Measurements from ENCODE around the gene EYS. TPM values are rescaled to one million over a fixed set of nuclear protein-coding genes. Genes with fewer than 3 reads are reported as not detected.

EYS gene
- total RNA-seq, 2 donors from 2014 or later: not detected

- Mint-ChIP-seq H3K4me3 (no peak overlapping the region), H3K36me3 (ENCODE audit: low read depth) (no peaks in the 10 kb centered on the region), H3K4me1 (no peaks in the 10 kb centered on the region), H3K27ac (no peak overlapping the region), H3K27me3 (no peaks in the 10 kb centered on the region)
- DNase-seq (no peak), ATAC-seq (no peak)
- no peaks in the 10 kb centered on the region for H3K9me3 ChIP-seq (ENCODE audit: control insufficient read depth, low read length, poor library complexity, severe bottlenecking)
Measured at GRCh38 chr6:64538722-64539121, 1168.3 kb downstream of the EYS start.

GRCh38 chr6:64527899-64528298, 1179.1 kb downstream of the EYS start:
- no peak overlapping the region for H3K27ac Mint-ChIP-seq
- H3K36me3 Mint-ChIP-seq (ENCODE audit: low read depth): no peaks in the 10 kb centered on the region
- no peaks in the 10 kb centered on the region for H3K27me3 Mint-ChIP-seq
- no peaks in the 10 kb centered on the region for H3K9me3 ChIP-seq (ENCODE audit: control insufficient read depth, low read length, poor library complexity, severe bottlenecking)
- no peak overlapping the region for H3K4me3 Mint-ChIP-seq
- H3K4me1 Mint-ChIP-seq: no peaks in the 10 kb centered on the region
- ATAC-seq (no peak), DNase-seq (no peak)

GRCh38 chr6:64522859-64523258, 1184.2 kb downstream of the EYS start:
- H3K9me3 ChIP-seq (ENCODE audit: control insufficient read depth, low read length, poor library complexity, severe bottlenecking): no peaks in the 10 kb centered on the region
- Mint-ChIP-seq H3K27me3 (no peaks in the 10 kb centered on the region), H3K4me1 (no peaks in the 10 kb centered on the region), H3K4me3 (no peak overlapping the region), H3K27ac (no peak overlapping the region), H3K36me3 (ENCODE audit: low read depth) (no peaks in the 10 kb centered on the region)
- DNase-seq (no peak), ATAC-seq (no peak)

GRCh38 chr6:64520050-64520449, 1187.0 kb downstream of the EYS start:
- no peaks in the 10 kb centered on the region for H3K9me3 ChIP-seq (ENCODE audit: control insufficient read depth, low read length, poor library complexity, severe bottlenecking)
- DNase-seq: no peak
- no peaks in the 10 kb centered on the region for H3K27me3 Mint-ChIP-seq
- H3K36me3 Mint-ChIP-seq (ENCODE audit: low read depth): no peaks in the 10 kb centered on the region
- ATAC-seq: no peak
- no peaks in the 10 kb centered on the region for H3K4me1 Mint-ChIP-seq
- no peak overlapping the region for H3K4me3 Mint-ChIP-seq
- H3K27ac Mint-ChIP-seq: no peak overlapping the region

GRCh38 chr6:64516393-64516792, 1190.6 kb downstream of the EYS start:
- no peak for DNase-seq
- H3K9me3 ChIP-seq (ENCODE audit: control insufficient read depth, low read length, poor library complexity, severe bottlenecking): no peaks in the 10 kb centered on the region
- Mint-ChIP-seq H3K27me3 (no peaks in the 10 kb centered on the region), H3K4me3 (no peak overlapping the region), H3K27ac (no peak overlapping the region), H3K4me1 (no peaks in the 10 kb centered on the region), H3K36me3 (ENCODE audit: low read depth) (no peaks in the 10 kb centered on the region)
- ATAC-seq: no peak

- H3K4me3 Mint-ChIP-seq: no peak overlapping the region
Measured at GRCh38 chr6:64507661-64508060, 1199.4 kb downstream of the EYS start.

GRCh38 chr6:64505312-64505711, 1201.7 kb downstream of the EYS start:
- Mint-ChIP-seq H3K4me3 (no peak overlapping the region), H3K4me1 (no peaks in the 10 kb centered on the region), H3K27ac (no peak overlapping the region), H3K36me3 (ENCODE audit: low read depth) (no peaks in the 10 kb centered on the region), H3K27me3 (no peaks in the 10 kb centered on the region)
- ATAC-seq (no peak), DNase-seq (no peak)
- H3K9me3 ChIP-seq (ENCODE audit: control insufficient read depth, low read length, poor library complexity, severe bottlenecking): no peaks in the 10 kb centered on the region

More at GRCh38 chr6:64507661-64508060, 1199.4 kb downstream of the EYS start:
- no peaks in the 10 kb centered on the region for H3K4me1 Mint-ChIP-seq
- ATAC-seq (no peak), DNase-seq (no peak)
- H3K27ac Mint-ChIP-seq: no peak overlapping the region
- no peaks in the 10 kb centered on the region for H3K36me3 Mint-ChIP-seq (ENCODE audit: low read depth)
- H3K9me3 ChIP-seq (ENCODE audit: control insufficient read depth, low read length, poor library complexity, severe bottlenecking): no peaks in the 10 kb centered on the region
- no peaks in the 10 kb centered on the region for H3K27me3 Mint-ChIP-seq

- H3K4me3 Mint-ChIP-seq: no peak overlapping the region
- H3K27ac Mint-ChIP-seq: no peak overlapping the region
- no peaks in the 10 kb centered on the region for H3K4me1 Mint-ChIP-seq
- H3K36me3 Mint-ChIP-seq (ENCODE audit: low read depth): no peaks in the 10 kb centered on the region
- no peak for ATAC-seq
- no peaks in the 10 kb centered on the region for H3K9me3 ChIP-seq (ENCODE audit: control insufficient read depth, low read length, poor library complexity, severe bottlenecking)
- DNase-seq: no peak
- H3K27me3 Mint-ChIP-seq: no peaks in the 10 kb centered on the region
Measured at GRCh38 chr6:64504503-64504902, 1202.5 kb downstream of the EYS start.

- Mint-ChIP-seq H3K27ac (no peak overlapping the region), H3K4me3 (no peak overlapping the region), H3K27me3 (no peaks in the 10 kb centered on the region), H3K36me3 (ENCODE audit: low read depth) (no peaks in the 10 kb centered on the region), H3K4me1 (no peaks in the 10 kb centered on the region)
- no peak for DNase-seq
- no peaks in the 10 kb centered on the region for H3K9me3 ChIP-seq (ENCODE audit: control insufficient read depth, low read length, poor library complexity, severe bottlenecking)
- ATAC-seq: no peak
Measured at GRCh38 chr6:64502801-64503200, 1204.2 kb downstream of the EYS start.

- no peak overlapping the region for H3K27ac Mint-ChIP-seq
Measured at GRCh38 chr6:64497634-64498033, 1209.4 kb downstream of the EYS start.

GRCh38 chr6:64489763-64490162, 1217.3 kb downstream of the EYS start:
- Mint-ChIP-seq H3K36me3 (ENCODE audit: low read depth) (no peaks in the 10 kb centered on the region), H3K4me1 (no peaks in the 10 kb centered on the region), H3K27ac (no peak overlapping the region), H3K4me3 (no peak overlapping the region), H3K27me3 (no peaks in the 10 kb centered on the region)
- no peak for ATAC-seq
- DNase-seq: no peak
- H3K9me3 ChIP-seq (ENCODE audit: control insufficient read depth, low read length, poor library complexity, severe bottlenecking): no peaks in the 10 kb centered on the region

More at GRCh38 chr6:64497634-64498033, 1209.4 kb downstream of the EYS start:
- no peaks in the 10 kb centered on the region for H3K27me3 Mint-ChIP-seq
- H3K36me3 Mint-ChIP-seq (ENCODE audit: low read depth): no peaks in the 10 kb centered on the region
- no peaks in the 10 kb centered on the region for H3K4me1 Mint-ChIP-seq
- ATAC-seq: no peak
- no peak for DNase-seq
- no peak overlapping the region for H3K4me3 Mint-ChIP-seq
- no peaks in the 10 kb centered on the region for H3K9me3 ChIP-seq (ENCODE audit: control insufficient read depth, low read length, poor library complexity, severe bottlenecking)

GRCh38 chr6:64486578-64487351, 1220.3 kb downstream of the EYS start:
- no peak for DNase-seq
- H3K9me3 ChIP-seq (ENCODE audit: control insufficient read depth, low read length, poor library complexity, severe bottlenecking): no peaks in the 10 kb centered on the region
- H3K36me3 Mint-ChIP-seq (ENCODE audit: low read depth): no peaks in the 10 kb centered on the region
- H3K4me1 Mint-ChIP-seq: no peaks in the 10 kb centered on the region
- no peak overlapping the region for H3K27ac Mint-ChIP-seq
- ATAC-seq: no peak
- H3K27me3 Mint-ChIP-seq: no peaks in the 10 kb centered on the region
- H3K4me3 Mint-ChIP-seq: no peak overlapping the region

GRCh38 chr6:64483956-64484499, 1223.0 kb downstream of the EYS start:
- no peak for ATAC-seq
- Mint-ChIP-seq H3K4me1 (no peaks in the 10 kb centered on the region), H3K27me3 (no peaks in the 10 kb centered on the region), H3K36me3 (ENCODE audit: low read depth) (no peaks in the 10 kb centered on the region), H3K27ac (no peak overlapping the region), H3K4me3 (no peak overlapping the region)
- H3K9me3 ChIP-seq (ENCODE audit: control insufficient read depth, low read length, poor library complexity, severe bottlenecking): no peaks in the 10 kb centered on the region
- DNase-seq: no peak

- no peak overlapping the region for H3K4me3 Mint-ChIP-seq
- no peak overlapping the region for H3K27ac Mint-ChIP-seq
- no peaks in the 10 kb centered on the region for H3K4me1 Mint-ChIP-seq
- no peaks in the 10 kb centered on the region for H3K27me3 Mint-ChIP-seq
- ATAC-seq: no peak
- no peaks in the 10 kb centered on the region for H3K9me3 ChIP-seq (ENCODE audit: control insufficient read depth, low read length, poor library complexity, severe bottlenecking)
- no peak for DNase-seq
- H3K36me3 Mint-ChIP-seq (ENCODE audit: low read depth): no peaks in the 10 kb centered on the region
Measured at GRCh38 chr6:64482631-64483030, 1224.4 kb downstream of the EYS start.
